Panc1 (cell line): ENCODE results near the gene RIF1. TPM values are rescaled to one million over a fixed set of nuclear protein-coding genes. Genes with fewer than 3 reads are reported as not detected.

Experiments
- ATAC-seq: fragments of 200-7000 bp; cut with Tn5 transposase; 2 replicates; pipeline ENCODE4 v1.9.1; 2020; ENCODE audit warnings: mild to moderate bottlenecking, moderate library complexity
- BruUV-seq: library from RNA; stranded (reverse); fragments of 400-500 nt; replicated peaks from 2 replicates; lab custom pipeline; 2021; lab: Mats Ljungman, UMichigan
- CTCF ChIA-PET: fragments of 300-600 bp; sonication (Branson Sonifier 250); formaldehyde crosslinking; loops from one replicate; lab custom pipeline; 2022; ENCODE audit warnings: antibody characterized with exemption; lab: Charles Lee
- POLR2A ChIA-PET: fragments of 300-600 bp; sonication (Branson Sonifier 250); formaldehyde crosslinking; loops from one replicate; lab custom pipeline; 2022; ENCODE audit warnings: antibody characterized with exemption; lab: Charles Lee
- DNase-seq: peaks from one replicate; pipeline ENCODE4 v3.0.0-alpha.2; 2010; ENCODE audit warnings: low read depth, low spot score
- H3K27ac ChIP-seq: 2 replicates; pipeline ENCODE4 v1.5.1; 2011; ENCODE audit warnings: mild to moderate bottlenecking, low read length, inconsistent platforms
- H3K27me3 ChIP-seq: fragments of 200-500 bp; sonication (Bioruptor generic); 2 replicates; pipeline ENCODE4 v1.6.0; 2014; ENCODE audit warnings: low read length, inconsistent platforms; ENCODE audit not compliant: control insufficient read depth, insufficient read depth
- H3K36me3 ChIP-seq: fragments of 200-500 bp; sonication (Bioruptor generic); 2 replicates; pipeline ENCODE4 v1.5.1; 2014; ENCODE audit warnings: inconsistent platforms, mild to moderate bottlenecking, low read length, moderate library complexity; ENCODE audit not compliant: control insufficient read depth, insufficient read depth
- H3K4me1 ChIP-seq: 2 replicates; pipeline ENCODE4 v1.5.1; 2011; ENCODE audit warnings: inconsistent platforms, mild to moderate bottlenecking, low read length, moderate library complexity; ENCODE audit not compliant: control insufficient read depth, insufficient read depth
- H3K4me3 ChIP-seq, 2 experiments: 2 replicates each; pipeline ENCODE4 v1.5.1; 2011 to 2012; ENCODE audit warnings: low read depth in 2 of 2, low read length in 2 of 2, mild to moderate bottlenecking in 2 of 2, inconsistent platforms in 1 of 2, moderate library complexity in 1 of 2
- H3K9me3 ChIP-seq: fragments of 200-500 bp; sonication (Bioruptor generic); 2 replicates; pipeline ENCODE4 v1.5.1; 2014; ENCODE audit warnings: low read depth, mild to moderate bottlenecking, inconsistent platforms, low read length, moderate library complexity; ENCODE audit not compliant: control insufficient read depth, insufficient read depth
- POLR2AphosphoS5 ChIP-seq: IDR thresholded peaks from 2 replicates; pipeline ENCODE4 v1.6.1; 2012; ENCODE audit warnings: mild to moderate bottlenecking, low read depth, low read length, moderate library complexity
- SIN3A ChIP-seq: IDR thresholded peaks from 2 replicates; pipeline ENCODE4 v1.6.1; 2012; ENCODE audit warnings: low read depth, mild to moderate bottlenecking, low read length, moderate library complexity, borderline replicate concordance; ENCODE audit not compliant: insufficient read depth
- in situ Hi-C: cut with HindIII; loops from 2 replicates; pipeline ENCODE4 v1.10.0; 2016; ENCODE audit warnings: low sequenced_read_pairs, low pct_unique_long_range_greater_than_20kb
- intact Hi-C: fragments of 100-400 bp; cut with micrococcal nuclease; formaldehyde crosslinking; loops from one replicate; pipeline ENCODE4 v1.10.0; 2022; ENCODE audit not compliant: unreplicated experiment
- total RNA-seq: library from RNA; stranded (reverse); gene quantifications from one replicate; pipeline ENCODE4 v1.2.1, GENCODE V29; 2021; ENCODE audit not compliant: unreplicated experiment
- TF ChIP-seq, protein P1 (sequence below), 2 experiments: IDR thresholded peaks; 2 replicates each; pipeline ENCODE4 v1.6.1; 2011 to 2012; ENCODE audit warnings: low read depth in 2 of 2, control low read depth in 1 of 2, low read length in 1 of 2, mild to moderate bottlenecking in 1 of 2, moderate library complexity in 1 of 2; ENCODE audit not compliant: insufficient read depth in 1 of 2
- TF ChIP-seq, protein P2 (sequence below): fragments of 450-650 bp; IDR thresholded peaks from 2 replicates; pipeline ENCODE4 v1.5.1; 2017; ENCODE audit warnings: mild to moderate bottlenecking

RIF1 gene
- total RNA-seq, 1 experiment from 2014 or later, result 57.7 TPM

DNA sequence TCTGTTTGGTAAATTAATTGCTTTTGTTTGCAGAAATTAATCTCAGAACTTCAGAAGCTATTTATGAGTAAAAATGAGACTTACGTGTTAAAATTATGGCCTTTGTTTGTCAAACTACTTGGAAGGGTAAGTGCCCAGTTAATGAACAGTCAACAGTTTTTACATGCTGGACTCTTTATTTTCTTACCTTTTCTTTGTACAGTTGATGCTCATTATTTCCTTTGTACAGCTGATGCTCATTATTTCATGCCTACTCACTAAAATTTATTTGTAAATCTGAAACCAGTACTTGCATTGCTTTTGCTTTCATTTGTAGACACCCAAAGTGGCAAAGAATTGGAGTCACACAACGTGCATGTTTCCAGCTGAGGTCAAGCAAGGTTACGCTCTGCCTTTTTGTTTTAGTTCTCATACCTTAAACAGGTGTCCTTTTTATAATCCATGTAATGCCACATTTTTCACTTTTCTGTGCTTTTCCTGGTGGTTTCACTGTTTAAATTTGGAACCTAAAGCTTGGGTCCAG is 13.3 kb downstream of the RIF1 start:
- DNase-seq (no peak), ATAC-seq (no peak)
- Histone ChIP-seq H3K27me3 (no peaks in the 10 kb centered on the region), H3K9me3 (no peaks in the 10 kb centered on the region), H3K4me3 (no peak overlapping the region), H3K4me1 (no peaks in the 10 kb centered on the region), H3K36me3 (peaks cover 30% of the 10 kb centered on the region), H3K27ac (no peak overlapping the region)
- POLR2A ChIA-PET, result no interaction called here
- TF ChIP-seq SIN3A (no peak), POLR2AphosphoS5 (no peak)
- TF ChIP-seq, protein P1, sequence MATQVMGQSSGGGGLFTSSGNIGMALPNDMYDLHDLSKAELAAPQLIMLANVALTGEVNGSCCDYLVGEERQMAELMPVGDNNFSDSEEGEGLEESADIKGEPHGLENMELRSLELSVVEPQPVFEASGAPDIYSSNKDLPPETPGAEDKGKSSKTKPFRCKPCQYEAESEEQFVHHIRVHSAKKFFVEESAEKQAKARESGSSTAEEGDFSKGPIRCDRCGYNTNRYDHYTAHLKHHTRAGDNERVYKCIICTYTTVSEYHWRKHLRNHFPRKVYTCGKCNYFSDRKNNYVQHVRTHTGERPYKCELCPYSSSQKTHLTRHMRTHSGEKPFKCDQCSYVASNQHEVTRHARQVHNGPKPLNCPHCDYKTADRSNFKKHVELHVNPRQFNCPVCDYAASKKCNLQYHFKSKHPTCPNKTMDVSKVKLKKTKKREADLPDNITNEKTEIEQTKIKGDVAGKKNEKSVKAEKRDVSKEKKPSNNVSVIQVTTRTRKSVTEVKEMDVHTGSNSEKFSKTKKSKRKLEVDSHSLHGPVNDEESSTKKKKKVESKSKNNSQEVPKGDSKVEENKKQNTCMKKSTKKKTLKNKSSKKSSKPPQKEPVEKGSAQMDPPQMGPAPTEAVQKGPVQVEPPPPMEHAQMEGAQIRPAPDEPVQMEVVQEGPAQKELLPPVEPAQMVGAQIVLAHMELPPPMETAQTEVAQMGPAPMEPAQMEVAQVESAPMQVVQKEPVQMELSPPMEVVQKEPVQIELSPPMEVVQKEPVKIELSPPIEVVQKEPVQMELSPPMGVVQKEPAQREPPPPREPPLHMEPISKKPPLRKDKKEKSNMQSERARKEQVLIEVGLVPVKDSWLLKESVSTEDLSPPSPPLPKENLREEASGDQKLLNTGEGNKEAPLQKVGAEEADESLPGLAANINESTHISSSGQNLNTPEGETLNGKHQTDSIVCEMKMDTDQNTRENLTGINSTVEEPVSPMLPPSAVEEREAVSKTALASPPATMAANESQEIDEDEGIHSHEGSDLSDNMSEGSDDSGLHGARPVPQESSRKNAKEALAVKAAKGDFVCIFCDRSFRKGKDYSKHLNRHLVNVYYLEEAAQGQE (IDR thresholded peaks at IDR 0.05; ENCODE audit: insufficient read depth in 1 of 2, low read depth in 2 of 2, low read length in 1 of 2), result no peak
- TF ChIP-seq, protein P2, sequence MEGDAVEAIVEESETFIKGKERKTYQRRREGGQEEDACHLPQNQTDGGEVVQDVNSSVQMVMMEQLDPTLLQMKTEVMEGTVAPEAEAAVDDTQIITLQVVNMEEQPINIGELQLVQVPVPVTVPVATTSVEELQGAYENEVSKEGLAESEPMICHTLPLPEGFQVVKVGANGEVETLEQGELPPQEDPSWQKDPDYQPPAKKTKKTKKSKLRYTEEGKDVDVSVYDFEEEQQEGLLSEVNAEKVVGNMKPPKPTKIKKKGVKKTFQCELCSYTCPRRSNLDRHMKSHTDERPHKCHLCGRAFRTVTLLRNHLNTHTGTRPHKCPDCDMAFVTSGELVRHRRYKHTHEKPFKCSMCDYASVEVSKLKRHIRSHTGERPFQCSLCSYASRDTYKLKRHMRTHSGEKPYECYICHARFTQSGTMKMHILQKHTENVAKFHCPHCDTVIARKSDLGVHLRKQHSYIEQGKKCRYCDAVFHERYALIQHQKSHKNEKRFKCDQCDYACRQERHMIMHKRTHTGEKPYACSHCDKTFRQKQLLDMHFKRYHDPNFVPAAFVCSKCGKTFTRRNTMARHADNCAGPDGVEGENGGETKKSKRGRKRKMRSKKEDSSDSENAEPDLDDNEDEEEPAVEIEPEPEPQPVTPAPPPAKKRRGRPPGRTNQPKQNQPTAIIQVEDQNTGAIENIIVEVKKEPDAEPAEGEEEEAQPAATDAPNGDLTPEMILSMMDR, result no peak
- in situ Hi-C loops (no loop called here), intact Hi-C loops (no loop called here)
- BruUV-seq, result TSS peak; percentile 22
- CTCF ChIA-PET, result no interaction called here

GRCh38 chr2:151423760-151424159 is 14.1 kb downstream of the RIF1 start:
- TF ChIP-seq, protein P1 (IDR thresholded peaks at IDR 0.05; ENCODE audit: insufficient read depth in 1 of 2, low read depth in 2 of 2, low read length in 1 of 2), result no peak
- TF ChIP-seq, protein P2, result no peak
- TF ChIP-seq POLR2AphosphoS5, result no peak
- no peak for TF ChIP-seq SIN3A
- Histone ChIP-seq H3K4me1 (no peaks in the 10 kb centered on the region), H3K9me3 (no peaks in the 10 kb centered on the region), H3K4me3 (no peak overlapping the region), H3K27ac (no peak overlapping the region), H3K27me3 (no peaks in the 10 kb centered on the region), H3K36me3 (peaks cover 35% of the 10 kb centered on the region)
- ChIA-PET CTCF (no interaction called here), POLR2A (no interaction called here)
- in situ Hi-C loops (no loop called here), intact Hi-C loops (no loop called here)
- DNase-seq, result no peak
- ATAC-seq, result no peak
- no TSS peak for BruUV-seq
